ENCODE measurements around the gene SORCS3. TPM values are rescaled to one million over a fixed set of nuclear protein-coding genes. Genes with fewer than 3 reads are reported as not detected.

SORCS3 gene
- total RNA-seq, 2 donors from 2014 or later = not detected

GRCh38 chr10:104773105-104773504 is 132.0 kb downstream of the SORCS3 start:
- H3K27ac ChIP-seq = no peak overlapping the region
- TF ChIP-seq CTCF (IDR thresholded peaks at IDR 0.05) (no peak), POLR2A (IDR thresholded peaks at IDR 0.05) (no peak)
- no peaks in the 10 kb centered on the region for H3K9me3 ChIP-seq
- 42 to 63% methylated on average over 3 of the region's 3 CpGs for WGBS, 2 donors
- no peak overlapping the region for H3K4me3 ChIP-seq
- intact Hi-C loops (cut with DNase I) = no loop called here
- DNase-seq (no peak), ATAC-seq (no peak)
- no peaks in the 10 kb centered on the region for H3K36me3 ChIP-seq (replicated peaks in 1 of 2; ENCODE audit: insufficient read depth in 1 of 2, low read depth in 2 of 2)
- peaks cover 0 to 4% of the 10 kb centered on the region in 2 donors for H3K27me3 ChIP-seq
- H3K4me1 ChIP-seq = no peaks in the 10 kb centered on the region

GRCh38 chr10:104774234-104774633 is 133.1 kb downstream of the SORCS3 start:
- intact Hi-C loops (cut with DNase I) = no loop called here
- ATAC-seq = no peak
- TF ChIP-seq CTCF (IDR thresholded peaks at IDR 0.05) = no peak
- TF ChIP-seq POLR2A (IDR thresholded peaks at IDR 0.05) = no peak
- 31 to 40% methylated on average over 6 of the region's 6 CpGs for WGBS, 2 donors
- Histone ChIP-seq H3K4me1 (no peaks in the 10 kb centered on the region), H3K9me3 (no peaks in the 10 kb centered on the region), H3K27ac (no peak overlapping the region), H3K4me3 (no peak overlapping the region), H3K36me3 (replicated peaks in 1 of 2; ENCODE audit: insufficient read depth in 1 of 2, low read depth in 2 of 2) (no peaks in the 10 kb centered on the region), H3K27me3 (peaks cover 0 to 4% of the 10 kb centered on the region in 2 donors)
- DNase-seq = no peak

DNA sequence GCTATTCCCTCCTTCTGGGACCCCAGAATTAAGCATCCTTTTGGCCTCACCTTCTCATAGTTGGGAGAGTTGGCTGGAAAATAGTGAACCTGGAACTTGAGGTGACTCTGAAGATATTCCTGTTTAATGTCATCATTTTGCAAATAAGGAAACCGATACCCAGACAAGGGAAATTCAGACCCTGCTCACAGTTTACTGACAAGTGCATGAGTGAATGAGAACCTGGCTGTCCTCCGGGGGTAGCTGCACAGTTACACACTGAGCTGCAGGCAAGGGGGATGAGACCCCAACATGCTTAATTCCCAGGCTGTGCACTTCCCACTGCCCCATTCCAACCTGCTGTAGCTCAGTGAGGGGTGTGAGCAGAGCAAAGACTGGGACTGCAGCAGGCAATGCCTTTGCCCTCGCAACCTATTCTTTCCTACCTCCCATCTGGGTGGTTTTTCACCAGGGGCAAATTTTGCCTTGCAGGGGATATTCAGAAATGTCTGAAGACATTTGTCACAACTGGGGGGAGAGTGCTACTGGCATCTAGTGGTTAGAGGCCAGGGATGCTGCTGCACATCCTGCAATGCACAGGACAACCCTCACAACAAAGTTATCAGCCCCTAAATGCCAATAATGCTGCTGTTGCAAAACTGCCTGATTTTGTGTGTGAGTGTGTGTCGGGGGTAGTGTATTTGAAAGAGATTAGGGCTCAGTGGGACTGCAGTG is 136.2 kb downstream of the SORCS3 start:
- Histone ChIP-seq H3K27ac (no peak overlapping the region), H3K27me3 (no peaks in the 10 kb centered on the region), H3K4me3 (no peak overlapping the region), H3K36me3 (replicated peaks in 1 of 2; ENCODE audit: insufficient read depth in 1 of 2, low read depth in 2 of 2) (no peaks in the 10 kb centered on the region), H3K4me1 (no peaks in the 10 kb centered on the region), H3K9me3 (no peaks in the 10 kb centered on the region)
- DNase-seq (no peak), ATAC-seq (no peak)
- no peak for TF ChIP-seq CTCF (IDR thresholded peaks at IDR 0.05)
- no peak for TF ChIP-seq POLR2A (IDR thresholded peaks at IDR 0.05)
- WGBS, 2 donors = 76 to 77% methylated on average over 4 of the region's 4 CpGs
- intact Hi-C loops (cut with DNase I) = no loop called here

DNA sequence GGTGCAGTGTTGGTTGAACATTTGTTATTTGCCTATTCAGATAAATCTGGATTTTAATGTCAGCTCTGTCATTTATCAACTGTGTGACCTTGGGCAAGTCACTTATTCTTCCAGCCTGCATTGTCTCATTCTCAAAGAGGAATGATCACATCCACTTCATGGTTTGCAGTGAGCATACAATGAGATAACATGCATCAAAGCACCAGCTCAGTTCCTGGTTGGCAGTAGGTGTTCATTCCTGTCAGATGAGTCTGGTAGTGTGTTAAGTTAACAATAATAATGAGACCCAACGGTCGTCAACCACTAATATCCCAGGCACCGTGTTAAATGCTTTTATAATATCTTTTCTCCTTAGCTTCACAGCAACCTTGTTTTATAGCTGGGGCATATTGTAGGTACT is 137.3 kb downstream of the SORCS3 start:
- intact Hi-C loops (cut with DNase I) = no loop called here
- Histone ChIP-seq H3K27me3 (no peaks in the 10 kb centered on the region), H3K4me1 (no peaks in the 10 kb centered on the region), H3K27ac (no peak overlapping the region), H3K36me3 (replicated peaks in 1 of 2; ENCODE audit: insufficient read depth in 1 of 2, low read depth in 2 of 2) (no peaks in the 10 kb centered on the region), H3K9me3 (no peaks in the 10 kb centered on the region), H3K4me3 (no peak overlapping the region)
- DNase-seq (no peak), ATAC-seq (no peak)
- 39 to 83% methylated on average over 3 of the region's 3 CpGs for WGBS, 2 donors
- TF ChIP-seq CTCF (IDR thresholded peaks at IDR 0.05) = no peak
- no peak for TF ChIP-seq POLR2A (IDR thresholded peaks at IDR 0.05)

DNA sequence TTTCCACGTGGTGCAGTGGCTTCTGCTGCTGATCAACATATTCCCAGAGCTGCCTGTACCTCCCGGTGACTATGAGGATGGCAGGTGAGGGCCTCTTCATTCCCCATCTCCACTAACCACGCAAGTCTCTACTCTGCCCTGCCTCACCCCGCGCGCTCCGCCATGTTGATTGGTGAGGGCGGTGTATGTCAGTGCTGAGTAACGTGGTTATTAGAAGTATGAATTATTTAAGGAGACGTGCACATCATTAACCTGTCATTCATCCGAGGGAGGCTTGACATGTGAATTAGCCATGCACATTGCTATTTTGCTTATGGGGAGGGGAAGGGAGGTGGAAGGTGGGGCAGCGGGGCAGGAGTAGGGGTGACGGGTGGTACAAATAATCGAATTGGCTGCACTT is 138.6 kb downstream of the SORCS3 start:
- DNase-seq (no peak), ATAC-seq (no peak)
- H3K36me3 ChIP-seq (replicated peaks in 1 of 2; ENCODE audit: insufficient read depth in 1 of 2, low read depth in 2 of 2) = no peaks in the 10 kb centered on the region
- no peak overlapping the region for H3K4me3 ChIP-seq
- TF ChIP-seq POLR2A (IDR thresholded peaks at IDR 0.05) = no peak
- no peak for TF ChIP-seq CTCF (IDR thresholded peaks at IDR 0.05)
- no peak overlapping the region for H3K27ac ChIP-seq
- intact Hi-C loops (cut with DNase I) = no loop called here
- no peaks in the 10 kb centered on the region for H3K4me1 ChIP-seq
- 78 to 83% methylated on average over 14 of the region's 14 CpGs for WGBS, 2 donors
- H3K9me3 ChIP-seq = no peaks in the 10 kb centered on the region
- no peaks in the 10 kb centered on the region for H3K27me3 ChIP-seq

Data from body of pancreas (tissue), 4 donors.